SK-N-SH treated with all-trans-retinoic acid at 6 μM for 48 hours (cell line): ENCODE results near the gene RTN4RL1.

Experiments used
- ATAC-seq: fragments of 200-7000 bp; cut with Tn5 transposase; 3 replicates; pipeline ENCODE4 v1.9.1; 2020; ENCODE audit warnings: mild to moderate bottlenecking, moderate library complexity
- ARNTL ChIP-seq: fragments of 450-650 bp; formaldehyde crosslinking; IDR thresholded peaks from 2 replicates; pipeline ENCODE4 v1.5.0; 2020; ENCODE audit warnings: low read depth, mild to moderate bottlenecking, moderate library complexity, borderline replicate concordance
- BACH2 ChIP-seq: fragments of 250-450 bp; sonication (Bioruptor Pico); IDR thresholded peaks from 2 replicates; pipeline ENCODE4 v1.9.0; 2021; ENCODE audit warnings: mild to moderate bottlenecking, borderline replicate concordance
- CSDC2 ChIP-seq: fragments of 250-450 bp; sonication (Bioruptor Pico); IDR thresholded peaks from 2 replicates; pipeline ENCODE4 v1.5.0; 2020; ENCODE audit warnings: mild to moderate bottlenecking, moderate library complexity
- OSR1 ChIP-seq: fragments of 250-450 bp; sonication (Bioruptor Pico); IDR thresholded peaks from 2 replicates; pipeline ENCODE4 v1.8.0; 2022; ENCODE audit warnings: moderate library complexity, mild to moderate bottlenecking, inconsistent platforms
- POU6F1 ChIP-seq: fragments of 250-450 bp; sonication (Bioruptor Pico); IDR thresholded peaks from 2 replicates; pipeline ENCODE4 v1.8.0; 2021; ENCODE audit warnings: low read depth, mild to moderate bottlenecking, moderate library complexity, borderline replicate concordance
- PPARA ChIP-seq: fragments of 250-450 bp; sonication (Bioruptor Pico); IDR thresholded peaks from 2 replicates; pipeline ENCODE4 v1.5.0; 2020; ENCODE audit warnings: mild to moderate bottlenecking, borderline replicate concordance
- RARB ChIP-seq: fragments of 250-450 bp; sonication (Bioruptor Pico); IDR thresholded peaks from 2 replicates; pipeline ENCODE4 v1.8.0; 2021; ENCODE audit warnings: mild to moderate bottlenecking, moderate library complexity
- SNAI2 ChIP-seq: fragments of 250-450 bp; sonication (Bioruptor Pico); IDR thresholded peaks from 2 replicates; pipeline ENCODE4 v1.5.0; 2020; ENCODE audit warnings: mild to moderate bottlenecking, moderate library complexity
- TCF4 ChIP-seq: fragments of 250-450 bp; sonication (Bioruptor Pico); IDR thresholded peaks from 2 replicates; pipeline ENCODE4 v1.8.0; 2021; ENCODE audit warnings: mild to moderate bottlenecking, moderate library complexity, borderline replicate concordance
- TOX ChIP-seq: fragments of 250-450 bp; sonication (Bioruptor Pico); IDR thresholded peaks from 2 replicates; pipeline ENCODE4 v1.8.0; 2021; ENCODE audit warnings: mild to moderate bottlenecking, moderate library complexity, borderline replicate concordance
- TSHZ2 ChIP-seq: fragments of 250-450 bp; sonication (Bioruptor Pico); IDR thresholded peaks from 2 replicates; pipeline ENCODE4 v1.5.0; 2020; ENCODE audit warnings: mild to moderate bottlenecking, moderate library complexity
- ZC3H10 ChIP-seq: fragments of 250-450 bp; sonication (Bioruptor Pico); IDR thresholded peaks from 2 replicates; pipeline ENCODE4 v1.5.1; 2021; ENCODE audit warnings: mild to moderate bottlenecking, moderate library complexity
- ZFP3 ChIP-seq: fragments of 250-450 bp; sonication (Bioruptor Pico); IDR thresholded peaks from 2 replicates; pipeline ENCODE4 v1.5.0; 2020; ENCODE audit warnings: mild to moderate bottlenecking, moderate library complexity
- ZFP30 ChIP-seq: fragments of 450-650 bp; formaldehyde crosslinking; IDR thresholded peaks from 2 replicates; pipeline ENCODE4 v1.5.0; 2022; ENCODE audit warnings: mild to moderate bottlenecking, moderate library complexity
- ZNF565 ChIP-seq: fragments of 450-650 bp; formaldehyde crosslinking; conservative IDR thresholded peaks from 2 replicates; pipeline ENCODE4 v1.5.0; 2020; ENCODE audit warnings: low read depth, mild to moderate bottlenecking, moderate library complexity
- ZNF70 ChIP-seq: fragments of 450-650 bp; formaldehyde crosslinking; IDR thresholded peaks from 2 replicates; pipeline ENCODE4 v1.5.0; 2020; ENCODE audit warnings: mild to moderate bottlenecking, moderate library complexity
- ZNF8 ChIP-seq: fragments of 450-650 bp; formaldehyde crosslinking; IDR thresholded peaks from 2 replicates; pipeline ENCODE4 v1.5.0; 2020; ENCODE audit warnings: mild to moderate bottlenecking, moderate library complexity
- TF ChIP-seq, protein P1 (sequence below): fragments of 250-450 bp; sonication (Bioruptor Pico); IDR thresholded peaks from 2 replicates; pipeline ENCODE4 v1.5.1; 2021; ENCODE audit warnings: mild to moderate bottlenecking, moderate library complexity
- TF ChIP-seq, protein P2 (sequence below): fragments of 250-450 bp; sonication (Bioruptor Pico); IDR thresholded peaks from 2 replicates; pipeline ENCODE4 v1.5.1; 2020; ENCODE audit warnings: low read depth, mild to moderate bottlenecking, moderate library complexity

RTN4RL1 gene

DNA sequence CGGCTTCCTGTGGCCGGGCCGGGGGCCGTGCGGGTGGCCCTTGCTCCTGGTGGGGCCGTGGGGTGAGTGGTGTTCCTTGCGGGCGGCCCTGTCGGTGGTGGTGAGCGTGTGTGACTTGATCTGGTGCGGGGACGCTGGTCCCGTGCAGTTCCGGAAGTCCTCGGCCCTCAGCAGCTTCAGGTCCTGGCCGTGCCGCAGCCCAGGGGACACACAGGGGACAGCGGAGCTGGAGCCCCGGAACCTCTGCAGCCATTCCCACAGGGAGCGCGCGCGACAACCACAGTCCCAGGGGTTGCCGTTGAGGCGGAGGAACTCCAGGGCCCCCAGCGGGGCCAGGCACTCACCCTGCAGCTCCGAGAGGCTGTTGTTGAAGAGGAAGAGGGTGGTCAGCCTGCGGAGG, 88.4 kb downstream of the RTN4RL1 start:
- ATAC-seq = no peak
- TF ChIP-seq TSHZ2 (CRISPR knock-in tag) = no peak
- no peak for TF ChIP-seq TOX (CRISPR knock-in tag)
- TF ChIP-seq POU6F1 (CRISPR knock-in tag) = no peak
- TF ChIP-seq OSR1 (CRISPR knock-in tag) = no peak
- TF ChIP-seq ZC3H10 (CRISPR knock-in tag) = no peak
- TF ChIP-seq ZNF8 (CRISPR knock-in tag) = no peak
- TF ChIP-seq PPARA (CRISPR knock-in tag) = no peak
- no peak for TF ChIP-seq BACH2
- TF ChIP-seq CSDC2 (CRISPR knock-in tag) = no peak
- no peak for TF ChIP-seq ZNF70
- TF ChIP-seq TCF4 (CRISPR knock-in tag) = no peak
- TF ChIP-seq ZNF565 (CRISPR knock-in tag) = no peak
- TF ChIP-seq, protein P1, sequence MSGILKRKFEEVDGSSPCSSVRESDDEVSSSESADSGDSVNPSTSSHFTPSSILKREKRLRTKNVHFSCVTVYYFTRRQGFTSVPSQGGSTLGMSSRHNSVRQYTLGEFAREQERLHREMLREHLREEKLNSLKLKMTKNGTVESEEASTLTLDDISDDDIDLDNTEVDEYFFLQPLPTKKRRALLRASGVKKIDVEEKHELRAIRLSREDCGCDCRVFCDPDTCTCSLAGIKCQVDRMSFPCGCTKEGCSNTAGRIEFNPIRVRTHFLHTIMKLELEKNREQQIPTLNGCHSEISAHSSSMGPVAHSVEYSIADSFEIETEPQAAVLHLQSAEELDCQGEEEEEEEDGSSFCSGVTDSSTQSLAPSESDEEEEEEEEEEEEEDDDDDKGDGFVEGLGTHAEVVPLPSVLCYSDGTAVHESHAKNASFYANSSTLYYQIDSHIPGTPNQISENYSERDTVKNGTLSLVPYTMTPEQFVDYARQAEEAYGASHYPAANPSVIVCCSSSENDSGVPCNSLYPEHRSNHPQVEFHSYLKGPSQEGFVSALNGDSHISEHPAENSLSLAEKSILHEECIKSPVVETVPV (CRISPR knock-in tag) = no peak

- no peak for ATAC-seq
- TF ChIP-seq RARB (CRISPR knock-in tag) (no peak), POU6F1 (CRISPR knock-in tag) (no peak), CSDC2 (CRISPR knock-in tag) (no peak), ZC3H10 (CRISPR knock-in tag) (no peak), ZNF8 (CRISPR knock-in tag) (no peak), ZNF565 (CRISPR knock-in tag) (no peak), ZFP3 (no peak), PPARA (CRISPR knock-in tag) (no peak), SNAI2 (CRISPR knock-in tag) (no peak)
- TF ChIP-seq, protein P2, sequence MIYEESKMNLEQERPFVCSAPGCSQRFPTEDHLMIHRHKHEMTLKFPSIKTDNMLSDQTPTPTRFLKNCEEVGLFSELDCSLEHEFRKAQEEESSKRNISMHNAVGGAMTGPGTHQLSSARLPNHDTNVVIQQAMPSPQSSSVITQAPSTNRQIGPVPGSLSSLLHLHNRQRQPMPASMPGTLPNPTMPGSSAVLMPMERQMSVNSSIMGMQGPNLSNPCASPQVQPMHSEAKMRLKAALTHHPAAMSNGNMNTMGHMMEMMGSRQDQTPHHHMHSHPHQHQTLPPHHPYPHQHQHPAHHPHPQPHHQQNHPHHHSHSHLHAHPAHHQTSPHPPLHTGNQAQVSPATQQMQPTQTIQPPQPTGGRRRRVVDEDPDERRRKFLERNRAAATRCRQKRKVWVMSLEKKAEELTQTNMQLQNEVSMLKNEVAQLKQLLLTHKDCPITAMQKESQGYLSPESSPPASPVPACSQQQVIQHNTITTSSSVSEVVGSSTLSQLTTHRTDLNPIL (CRISPR knock-in tag) = no peak
- TF ChIP-seq, all 23 proteins: peak for 0
These were observed 90.2 kb downstream of the RTN4RL1 start for GRCh38 chr17:1934901-1935300.

DNA sequence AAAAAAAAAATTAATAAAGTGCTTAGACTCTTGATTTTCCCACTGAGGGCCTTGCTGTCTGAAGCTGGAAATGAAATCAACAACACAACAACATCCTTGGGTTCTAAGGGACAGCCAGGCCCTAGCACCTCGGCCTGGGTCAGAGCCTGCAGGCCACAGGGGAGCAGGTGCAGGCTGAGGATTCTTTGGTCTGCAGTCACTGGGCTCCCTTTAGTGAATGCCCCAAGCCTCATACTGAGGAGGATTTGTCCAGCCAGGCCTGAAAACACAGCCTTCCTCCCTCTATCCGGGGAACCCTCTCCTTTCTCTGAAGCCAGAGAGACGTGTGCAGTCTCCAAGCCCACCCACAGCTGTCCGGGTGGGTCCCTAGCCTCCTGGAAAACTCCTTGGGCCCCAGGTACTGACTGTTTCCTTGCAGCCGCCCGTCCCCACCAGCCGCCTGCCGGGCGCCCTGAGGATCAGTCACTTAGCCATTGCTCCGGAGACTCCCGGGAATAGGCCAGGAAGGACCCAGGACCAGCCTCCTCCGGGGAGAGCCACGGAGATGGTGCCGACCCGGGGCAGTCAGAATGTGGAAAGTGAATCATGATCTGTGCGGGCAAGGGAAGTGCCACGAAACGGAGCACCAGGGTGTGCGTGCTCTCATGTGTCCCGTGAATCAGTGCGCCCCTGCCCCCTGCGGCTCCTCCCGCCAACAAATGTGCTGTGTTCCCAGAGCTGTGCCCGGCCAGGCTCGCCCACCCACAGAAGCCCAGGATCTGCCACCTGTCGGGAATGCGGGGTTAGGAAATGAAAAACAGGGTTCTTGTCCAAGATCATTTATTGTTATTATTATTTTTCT, 91.0 kb downstream of the RTN4RL1 start:
- TF ChIP-seq ZNF565 (CRISPR knock-in tag) (no peak), ARNTL (CRISPR knock-in tag) (no peak), ZFP30 (CRISPR knock-in tag) (no peak), BACH2 (no peak)
- TF ChIP-seq, all 23 proteins: peak for 0
- no peak for ATAC-seq
